Mesenchymal stem cell (in vitro differentiated cells and primary cell): ENCODE results near the gene HMGCLL1. TPM values are rescaled to one million over a fixed set of nuclear protein-coding genes. Genes with fewer than 3 reads are reported as not detected.

Experiments
- DNase-seq: peaks from one replicate; pipeline ENCODE4 v3.0.0-alpha.2; 2013
- H2AFZ ChIP-seq: one replicate; pipeline ENCODE4 v1.6.1; 2013; ENCODE audit warnings: low read depth, mild to moderate bottlenecking, control low read depth, inconsistent platforms, low read length, moderate library complexity
- H2AK5ac ChIP-seq: 2 replicates; pipeline ENCODE4 v1.6.1; 2013; ENCODE audit warnings: low read length, moderate library complexity, mild to moderate bottlenecking, inconsistent platforms; ENCODE audit not compliant: severe bottlenecking
- H2BK120ac ChIP-seq: one replicate; pipeline ENCODE4 v1.6.1; 2013; ENCODE audit warnings: low read depth, mild to moderate bottlenecking, inconsistent platforms, low read length, moderate library complexity
- H2BK12ac ChIP-seq, 2 experiments: one replicate each; pipeline ENCODE4 v1.6.1; 2013; ENCODE audit warnings: inconsistent platforms in 2 of 2, low read length in 2 of 2, mild to moderate bottlenecking in 2 of 2, moderate library complexity in 2 of 2, control low read depth in 1 of 2
- H2BK15ac ChIP-seq: one replicate; pipeline ENCODE4 v1.6.1; 2013; ENCODE audit warnings: mild to moderate bottlenecking, low read depth, inconsistent platforms; ENCODE audit not compliant: poor library complexity, severe bottlenecking
- H2BK5ac ChIP-seq: 2 replicates; pipeline ENCODE4 v1.6.1; 2013; ENCODE audit warnings: low read depth, mild to moderate bottlenecking, low read length, control low read depth, inconsistent platforms; ENCODE audit not compliant: poor library complexity, severe bottlenecking
- H3K14ac ChIP-seq, 2 experiments: one replicate each; pipeline ENCODE4 v1.6.1; 2013; ENCODE audit warnings: inconsistent platforms in 2 of 2, low read length in 2 of 2, control low read depth in 1 of 2, mild to moderate bottlenecking in 1 of 2, moderate library complexity in 1 of 2
- H3K18ac ChIP-seq, 2 experiments: one replicate each; pipeline ENCODE4 v1.6.1; 2013; ENCODE audit warnings: inconsistent platforms in 2 of 2, low read length in 2 of 2, control low read depth in 1 of 2, low read depth in 1 of 2, mild to moderate bottlenecking in 1 of 2
- H3K23ac ChIP-seq, 2 experiments: one replicate each; pipeline ENCODE4 v1.6.1; 2013; ENCODE audit warnings: inconsistent platforms in 2 of 2, low read length in 2 of 2, mild to moderate bottlenecking in 2 of 2, moderate library complexity in 2 of 2, control low read depth in 1 of 2
- H3K27ac ChIP-seq: 2 replicates; pipeline ENCODE4 v1.5.1; 2013; ENCODE audit warnings: mild to moderate bottlenecking, moderate library complexity, low read length, control low read depth, inconsistent platforms; ENCODE audit not compliant: poor library complexity, severe bottlenecking
- H3K27me3 ChIP-seq, 2 experiments: 2 replicates each; pipeline versions ENCODE4 v1.6.1 to v1.7.0; 2013; ENCODE audit warnings: low read length in 2 of 2, mild to moderate bottlenecking in 2 of 2, moderate library complexity in 2 of 2, control low read depth in 1 of 2, inconsistent platforms in 1 of 2; ENCODE audit not compliant: control insufficient read depth in 1 of 2, insufficient read depth in 1 of 2
- H3K36me3 ChIP-seq, 2 experiments: 2 replicates each; pipeline versions ENCODE4 v1.6.1 to v1.7.0; 2013; ENCODE audit warnings: low read length in 2 of 2, control low read depth in 1 of 2, inconsistent platforms in 1 of 2, low read depth in 1 of 2, mild to moderate bottlenecking in 1 of 2; ENCODE audit not compliant: insufficient read depth in 2 of 2, control insufficient read depth in 1 of 2
- H3K4ac ChIP-seq, 2 experiments: one replicate each; pipeline ENCODE4 v1.6.1; 2013; ENCODE audit warnings: inconsistent platforms in 2 of 2, low read length in 2 of 2, mild to moderate bottlenecking in 2 of 2, moderate library complexity in 2 of 2, control low read depth in 1 of 2, low read depth in 1 of 2
- H3K4me1 ChIP-seq: 2 replicates; pipeline ENCODE4 v1.6.1; 2013; ENCODE audit warnings: low read depth, low read length, control low read depth; ENCODE audit not compliant: control insufficient read depth, insufficient read depth
- H3K4me2 ChIP-seq: 2 replicates; pipeline ENCODE4 v1.6.1; 2013; ENCODE audit warnings: low read length, mild to moderate bottlenecking, inconsistent platforms; ENCODE audit not compliant: poor library complexity, severe bottlenecking
- H3K4me3 ChIP-seq, 2 experiments: 2 replicates each; pipeline versions ENCODE4 v1.5.1 to v1.7.0; 2013; ENCODE audit warnings: low read length in 2 of 2, mild to moderate bottlenecking in 2 of 2, control low read depth in 1 of 2, low read depth in 1 of 2; ENCODE audit not compliant: insufficient read depth in 1 of 2
- H3K79me1 ChIP-seq: replicated peaks from 2 replicates; pipeline ENCODE4 v1.6.1; 2013; ENCODE audit warnings: mild to moderate bottlenecking, control low read depth, low read length, inconsistent platforms; ENCODE audit not compliant: poor library complexity, severe bottlenecking
- H3K9ac ChIP-seq: 2 replicates; pipeline ENCODE4 v1.7.0; 2013; ENCODE audit warnings: mild to moderate bottlenecking, low read length, moderate library complexity
- H3K9me3 ChIP-seq: 2 replicates; pipeline ENCODE4 v1.7.0; 2013; ENCODE audit warnings: mild to moderate bottlenecking, low read length; ENCODE audit not compliant: control insufficient read depth
- H4K8ac ChIP-seq: one replicate; pipeline ENCODE4 v1.6.1; 2013; ENCODE audit warnings: inconsistent platforms, mild to moderate bottlenecking, low read length, moderate library complexity
- H4K91ac ChIP-seq: one replicate; pipeline ENCODE4 v1.6.1; 2013; ENCODE audit warnings: mild to moderate bottlenecking, low read length, inconsistent platforms
- WGBS: methylation state at CpG from one replicate; pipeline ENCODE4 v1.1.7; 2013; ENCODE audit warnings: mixed read lengths; 5-methylcytosine and 5-hydroxymethylcytosine counted together
- polyA plus RNA-seq, 2 experiments: library from polyadenylated mRNA; stranded (reverse); fragments of 200-250 nt; gene quantifications; one replicate each; pipeline ENCODE4 v1.2.3, GENCODE V29; 2013

Gene HMGCLL1
- 0.48 TPM for polyA plus RNA-seq (2013, experiment 1 of 2)
- polyA plus RNA-seq (2013, experiment 2 of 2), result 0.48 TPM

DNA sequence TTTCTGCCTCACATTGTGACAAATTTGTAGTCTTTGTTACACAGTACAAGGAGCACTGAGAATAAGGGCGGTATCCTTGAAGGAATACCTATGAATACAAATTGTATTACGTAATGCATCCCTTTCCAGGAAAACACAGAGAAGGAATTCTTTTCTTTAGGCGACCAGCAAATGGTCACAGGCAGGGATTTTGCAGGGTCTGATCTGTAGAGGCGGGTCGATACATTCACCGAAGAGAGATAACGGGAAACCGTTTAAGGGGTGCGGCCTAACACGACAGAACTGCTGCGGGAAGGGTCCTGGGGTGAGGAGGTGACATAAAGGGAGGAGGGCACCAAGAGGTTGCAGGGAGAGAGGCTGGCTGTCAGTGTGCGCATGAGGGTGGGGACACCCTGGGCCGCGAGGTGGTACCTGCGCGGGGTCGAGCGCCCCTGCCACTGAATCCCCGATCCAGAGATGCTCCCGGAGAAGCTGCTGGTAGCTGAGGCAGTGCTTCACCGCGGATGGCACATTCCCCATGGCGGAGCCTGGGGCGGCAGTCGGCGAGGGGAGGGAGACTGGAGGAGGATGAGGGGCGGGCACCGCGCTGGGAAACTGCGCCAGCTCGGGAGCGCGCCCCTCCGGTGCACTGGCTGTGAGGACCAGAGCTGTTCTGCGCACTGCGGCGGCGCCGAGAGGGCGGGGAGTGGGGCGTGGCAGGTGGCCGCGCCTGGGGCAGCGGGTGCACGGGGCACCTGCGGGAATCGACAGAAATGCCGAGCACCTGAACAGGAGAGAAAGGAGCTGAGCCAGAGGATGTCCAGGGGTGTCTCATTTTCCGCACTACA is at the start of gene HMGCLL1:
HMGCLL1 (minus strand) TSS at position 656 of the 827 bp plus-strand sequence; CDS start at position 519, 137 bp downstream.
- Histone ChIP-seq H3K18ac (peak within 1 kb of the TSS; percentile 55 to 84), H2AK5ac (no peak within 1 kb of the TSS), H3K9me3 (peaks cover 5% of the 10 kb centered on the region), H3K27ac (no peak within 1 kb of the TSS), H2BK5ac (no peak within 1 kb of the TSS), H4K91ac (peak within 1 kb of the TSS; percentile 65), H3K14ac (peak within 1 kb of the TSS in 1 of 2 experiments; percentile 91), H2BK15ac (peak within 1 kb of the TSS; percentile 26), H4K8ac (peak within 1 kb of the TSS; percentile 29), H3K4ac (peak within 1 kb of the TSS in 1 of 2 experiments; percentile 35), H3K4me2 (peak within 1 kb of the TSS; percentile 89), H3K27me3 (no peaks in the 10 kb centered on the region), H3K23ac (peak within 1 kb of the TSS in 1 of 2 experiments; percentile 67), H3K9ac (no peak within 1 kb of the TSS), H3K4me3 (peak within 1 kb of the TSS; percentile 74 to 85), H3K79me1 (no peaks in the 10 kb centered on the region), H3K36me3 (no peaks in the 10 kb centered on the region), H2BK120ac (no peak within 1 kb of the TSS), H3K4me1 (peaks cover 8% of the 10 kb centered on the region), H2AFZ (peak within 1 kb of the TSS; percentile 97), H2BK12ac (peak within 1 kb of the TSS in 1 of 2 experiments; percentile 48)
- 6% methylated on average over 49 of the region's 49 CpGs for WGBS
- DNase-seq, result peak; percentile 30

DNA sequence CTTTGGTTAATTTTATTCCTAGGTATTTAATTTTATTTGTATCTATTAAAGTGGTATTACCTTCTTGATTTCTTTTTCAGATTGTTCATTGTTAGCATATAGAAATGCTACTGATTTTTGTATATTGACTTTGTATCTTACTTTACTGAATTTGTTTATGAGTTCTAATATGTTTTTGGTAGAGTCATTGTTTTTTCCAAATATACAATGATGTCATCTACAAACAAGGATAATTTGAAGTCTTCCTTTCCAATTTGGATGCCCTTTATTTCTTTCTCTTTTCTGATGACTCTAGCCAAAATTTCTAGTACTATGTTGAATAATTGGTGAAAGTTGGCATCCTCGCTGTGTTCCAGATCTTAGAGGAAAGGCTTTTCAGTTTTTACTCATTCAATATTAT is 43.0 kb upstream of the HMGCLL1 start:
- no CpG with 5 or more reads among the region's 1 CpG for WGBS
- Histone ChIP-seq H3K23ac (no peak overlapping the region), H2BK120ac (no peak overlapping the region), H3K4me1 (no peaks in the 10 kb centered on the region), H3K36me3 (no peaks in the 10 kb centered on the region), H3K27me3 (no peaks in the 10 kb centered on the region), H4K91ac (no peak overlapping the region), H3K9ac (no peak overlapping the region), H3K4me2 (no peak overlapping the region), H3K18ac (no peak overlapping the region), H3K4ac (no peak overlapping the region), H2BK12ac (no peak overlapping the region), H3K4me3 (no peak overlapping the region), H3K14ac (no peak overlapping the region), H2AFZ (no peak overlapping the region), H2BK5ac (no peak overlapping the region), H3K79me1 (no peaks in the 10 kb centered on the region), H4K8ac (no peak overlapping the region), H3K9me3 (no peaks in the 10 kb centered on the region), H2BK15ac (no peak overlapping the region), H3K27ac (no peak overlapping the region), H2AK5ac (no peak overlapping the region)
- DNase-seq, result no peak

GRCh38 chr6:55621244-55621643 is 42.3 kb upstream of the HMGCLL1 start:
- H2BK12ac ChIP-seq, result no peak overlapping the region
- H3K36me3 ChIP-seq, result no peaks in the 10 kb centered on the region
- no peak overlapping the region for H2AFZ ChIP-seq
- no peak overlapping the region for H4K91ac ChIP-seq
- H3K18ac ChIP-seq, result no peak overlapping the region
- DNase-seq, result no peak
- H3K23ac ChIP-seq, result no peak overlapping the region
- H2AK5ac ChIP-seq, result no peak overlapping the region
- H3K9me3 ChIP-seq, result no peaks in the 10 kb centered on the region
- H3K14ac ChIP-seq, result no peak overlapping the region
- no peak overlapping the region for H2BK5ac ChIP-seq
- H3K27ac ChIP-seq, result no peak overlapping the region
- no peak overlapping the region for H3K4ac ChIP-seq
- H3K4me1 ChIP-seq, result no peaks in the 10 kb centered on the region
- H4K8ac ChIP-seq, result no peak overlapping the region
- no peaks in the 10 kb centered on the region for H3K79me1 ChIP-seq
- no peak overlapping the region for H2BK120ac ChIP-seq
- H3K4me2 ChIP-seq, result no peak overlapping the region
- H3K4me3 ChIP-seq, result no peak overlapping the region
- H2BK15ac ChIP-seq, result no peak overlapping the region
- no peak overlapping the region for H3K9ac ChIP-seq
- H3K27me3 ChIP-seq, result no peaks in the 10 kb centered on the region
- WGBS, result 94% methylated on average over 3 of the region's 3 CpGs

GRCh38 chr6:55617272-55617671 is 38.3 kb upstream of the HMGCLL1 start:
- H3K14ac ChIP-seq, result no peak overlapping the region
- no peak overlapping the region for H2AFZ ChIP-seq
- H3K4me2 ChIP-seq, result no peak overlapping the region
- no peak overlapping the region for H3K18ac ChIP-seq
- H3K9me3 ChIP-seq, result peaks cover 4% of the 10 kb centered on the region
- H2BK120ac ChIP-seq, result no peak overlapping the region
- no peaks in the 10 kb centered on the region for H3K4me1 ChIP-seq
- peak; percentile 36 for DNase-seq
- no peak overlapping the region for H3K27ac ChIP-seq
- no peak overlapping the region for H3K4me3 ChIP-seq
- no peak overlapping the region for H2BK12ac ChIP-seq
- H4K91ac ChIP-seq, result no peak overlapping the region
- H2AK5ac ChIP-seq, result no peak overlapping the region
- no peak overlapping the region for H3K4ac ChIP-seq
- H3K23ac ChIP-seq, result no peak overlapping the region
- H2BK5ac ChIP-seq, result no peak overlapping the region
- H3K27me3 ChIP-seq, result no peaks in the 10 kb centered on the region
- WGBS, result 91% methylated on average over 4 of the region's 5 CpGs
- H3K9ac ChIP-seq, result no peak overlapping the region
- H2BK15ac ChIP-seq, result no peak overlapping the region
- no peak overlapping the region for H4K8ac ChIP-seq
- no peaks in the 10 kb centered on the region for H3K79me1 ChIP-seq
- H3K36me3 ChIP-seq, result no peaks in the 10 kb centered on the region
